Skeletal muscle cell (primary cell): Measurements from ENCODE around the gene MRPL42.
"Not testable (repeated sequence)": the region's sequence is repeated elsewhere in the genome, so short reads cannot be mapped to it uniquely, and the experiment has no call there.

Experiments used
- DNase-seq: peaks from one replicate; pipeline ENCODE4 v3.0.0-alpha.2; 2010; ENCODE audit warnings: low read depth
- H3K4me3 ChIP-seq: 2 replicates; pipeline ENCODE4 v1.5.1; 2011; ENCODE audit warnings: low read depth, mild to moderate bottlenecking, control low read depth, low read length, moderate library complexity

MRPL42 gene

GRCh38 chr12:93536111-93536765 lies 68.9 kb downstream of the MRPL42 start:
- DNase-seq: no peak
- H3K4me3 ChIP-seq: no peak overlapping the region

GRCh38 chr12:93536766-93537488 lies 69.6 kb downstream of the MRPL42 start:
- DNase-seq: no peak
- no peak overlapping the region for H3K4me3 ChIP-seq

- DNase-seq: no peak
- no peak overlapping the region for H3K4me3 ChIP-seq
These were observed 70.5 kb downstream of the MRPL42 start for GRCh38 chr12:93537769-93538168.

GRCh38 chr12:93539821-93540220 lies 72.5 kb downstream of the MRPL42 start:
- H3K4me3 ChIP-seq: no peak overlapping the region
- DNase-seq: no peak

GRCh38 chr12:93540466-93540865 lies 73.2 kb downstream of the MRPL42 start:
- no peak for DNase-seq
- no peak overlapping the region for H3K4me3 ChIP-seq

- no peak overlapping the region for H3K4me3 ChIP-seq
- no peak for DNase-seq
These were observed 74.4 kb downstream of the MRPL42 start for GRCh38 chr12:93541578-93542225.

GRCh38 chr12:93547778-93548177 lies 80.5 kb downstream of the MRPL42 start:
- DNase-seq: no peak
- no peak overlapping the region for H3K4me3 ChIP-seq

- H3K4me3 ChIP-seq: no peak overlapping the region
- DNase-seq: no peak
These were observed 81.9 kb downstream of the MRPL42 start for GRCh38 chr12:93549174-93549573.

GRCh38 chr12:93550748-93551611 lies 83.7 kb downstream of the MRPL42 start:
- H3K4me3 ChIP-seq: no peak overlapping the region

GRCh38 chr12:93552427-93552826 lies 85.1 kb downstream of the MRPL42 start:
- no peak for DNase-seq
- no peak overlapping the region for H3K4me3 ChIP-seq

More at GRCh38 chr12:93550748-93551611, 83.7 kb downstream of the MRPL42 start:
- DNase-seq: no peak

- H3K4me3 ChIP-seq, DNase-seq: not testable (repeated sequence)
These were observed 90.6 kb downstream of the MRPL42 start for GRCh38 chr12:93557879-93558278.

GRCh38 chr12:93558685-93559084 lies 91.4 kb downstream of the MRPL42 start:
- not testable (repeated sequence) for DNase-seq, H3K4me3 ChIP-seq

- no peak for DNase-seq
- H3K4me3 ChIP-seq: no peak overlapping the region
These were observed 96.7 kb downstream of the MRPL42 start for GRCh38 chr12:93563807-93564538.

- H3K4me3 ChIP-seq: no peak overlapping the region
- DNase-seq: no peak
These were observed 98.4 kb downstream of the MRPL42 start for GRCh38 chr12:93565760-93566159.
